Gastroesophageal sphincter (tissue), 3 donors: ENCODE measurements around the gene ARHGAP42.

Source experiments
- CTCF ChIP-seq, 4 experiments: fragments of 200-600 bp in 2 of 4; fragments of 450-650 bp in 2 of 4; sonication (generic) in 1 of 4; IDR thresholded peaks; one replicate each; pipeline ENCODE4 v1.5.1; 2017 to 2019; ENCODE audit warnings: antibody characterized with exemption in 4 of 4, mild to moderate bottlenecking in 2 of 4, moderate library complexity in 2 of 4
- POLR2A ChIP-seq, 2 donors: fragments of 450-650 bp; IDR thresholded peaks; one replicate each; pipeline ENCODE4 v1.6.1; 2017; ENCODE audit warnings: antibody characterized with exemption in 2 of 2, mild to moderate bottlenecking in 2 of 2, moderate library complexity in 1 of 2
- POLR2AphosphoS5 ChIP-seq: sonication (generic); formaldehyde crosslinking; IDR thresholded peaks from one replicate; pipeline ENCODE4 v1.6.1; 2017; ENCODE audit warnings: antibody characterized with exemption

GRCh38 chr11:100895449-100895848 is 208.4 kb downstream of the ARHGAP42 start:
- TF ChIP-seq POLR2AphosphoS5 (no peak), POLR2A (IDR thresholded peaks at IDR 0.05) (no peak), CTCF (IDR thresholded peaks at IDR 0.05) (no peak)
